ENCODE data around the gene ITGA8.

- TF ChIP-seq, protein P1, sequence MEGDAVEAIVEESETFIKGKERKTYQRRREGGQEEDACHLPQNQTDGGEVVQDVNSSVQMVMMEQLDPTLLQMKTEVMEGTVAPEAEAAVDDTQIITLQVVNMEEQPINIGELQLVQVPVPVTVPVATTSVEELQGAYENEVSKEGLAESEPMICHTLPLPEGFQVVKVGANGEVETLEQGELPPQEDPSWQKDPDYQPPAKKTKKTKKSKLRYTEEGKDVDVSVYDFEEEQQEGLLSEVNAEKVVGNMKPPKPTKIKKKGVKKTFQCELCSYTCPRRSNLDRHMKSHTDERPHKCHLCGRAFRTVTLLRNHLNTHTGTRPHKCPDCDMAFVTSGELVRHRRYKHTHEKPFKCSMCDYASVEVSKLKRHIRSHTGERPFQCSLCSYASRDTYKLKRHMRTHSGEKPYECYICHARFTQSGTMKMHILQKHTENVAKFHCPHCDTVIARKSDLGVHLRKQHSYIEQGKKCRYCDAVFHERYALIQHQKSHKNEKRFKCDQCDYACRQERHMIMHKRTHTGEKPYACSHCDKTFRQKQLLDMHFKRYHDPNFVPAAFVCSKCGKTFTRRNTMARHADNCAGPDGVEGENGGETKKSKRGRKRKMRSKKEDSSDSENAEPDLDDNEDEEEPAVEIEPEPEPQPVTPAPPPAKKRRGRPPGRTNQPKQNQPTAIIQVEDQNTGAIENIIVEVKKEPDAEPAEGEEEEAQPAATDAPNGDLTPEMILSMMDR (IDR thresholded peaks at IDR 0.05; ENCODE audit: low read depth, low read length), result no peak
- no peak for TF ChIP-seq EZH2phosphoT487 (IDR thresholded peaks at IDR 0.05; ENCODE audit: low read depth)
Measured at GRCh38 chr10:15579605-15580004, 140.1 kb downstream of the ITGA8 start.
